ENCODE data around the gene TTC33.

DNA sequence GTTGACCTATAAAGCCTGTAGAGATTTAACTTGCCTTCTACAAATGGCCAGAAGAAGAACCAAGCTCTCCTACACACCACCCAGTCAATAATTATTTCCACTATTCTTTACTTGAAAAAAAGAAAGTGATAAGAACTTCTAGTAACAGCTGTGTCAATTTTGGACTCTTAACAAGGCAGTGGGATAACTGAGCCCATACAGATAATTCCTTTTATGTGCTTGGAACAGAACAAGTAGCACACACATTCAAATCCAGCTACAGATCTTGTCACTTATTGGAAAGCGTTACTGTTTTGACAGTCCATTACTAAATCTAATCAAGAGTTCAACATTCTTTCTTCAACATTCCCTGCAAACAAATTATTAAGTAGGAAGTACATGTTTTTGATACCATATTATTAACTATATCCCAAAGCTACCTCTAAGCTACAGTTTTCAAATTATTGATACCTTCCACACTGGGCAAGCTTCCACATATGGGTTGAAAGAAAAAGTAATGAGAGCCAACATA lies 69.7 kb downstream of the TTC33 start:
- no peak for TF ChIP-seq ELF1 (IDR thresholded peaks at IDR 0.05)
- TF ChIP-seq, protein P1, sequence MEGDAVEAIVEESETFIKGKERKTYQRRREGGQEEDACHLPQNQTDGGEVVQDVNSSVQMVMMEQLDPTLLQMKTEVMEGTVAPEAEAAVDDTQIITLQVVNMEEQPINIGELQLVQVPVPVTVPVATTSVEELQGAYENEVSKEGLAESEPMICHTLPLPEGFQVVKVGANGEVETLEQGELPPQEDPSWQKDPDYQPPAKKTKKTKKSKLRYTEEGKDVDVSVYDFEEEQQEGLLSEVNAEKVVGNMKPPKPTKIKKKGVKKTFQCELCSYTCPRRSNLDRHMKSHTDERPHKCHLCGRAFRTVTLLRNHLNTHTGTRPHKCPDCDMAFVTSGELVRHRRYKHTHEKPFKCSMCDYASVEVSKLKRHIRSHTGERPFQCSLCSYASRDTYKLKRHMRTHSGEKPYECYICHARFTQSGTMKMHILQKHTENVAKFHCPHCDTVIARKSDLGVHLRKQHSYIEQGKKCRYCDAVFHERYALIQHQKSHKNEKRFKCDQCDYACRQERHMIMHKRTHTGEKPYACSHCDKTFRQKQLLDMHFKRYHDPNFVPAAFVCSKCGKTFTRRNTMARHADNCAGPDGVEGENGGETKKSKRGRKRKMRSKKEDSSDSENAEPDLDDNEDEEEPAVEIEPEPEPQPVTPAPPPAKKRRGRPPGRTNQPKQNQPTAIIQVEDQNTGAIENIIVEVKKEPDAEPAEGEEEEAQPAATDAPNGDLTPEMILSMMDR (IDR thresholded peaks at IDR 0.05) = no peak
- TF ChIP-seq TAF1 (IDR thresholded peaks at IDR 0.05; ENCODE audit: borderline replicate concordance, low read depth, low read length) = no peak
- TF ChIP-seq YY1 (IDR thresholded peaks at IDR 0.05; ENCODE audit: low read depth) = no peak
- TF ChIP-seq USF1 (IDR thresholded peaks at IDR 0.05; ENCODE audit: borderline replicate concordance, low read depth) = no peak
- TF ChIP-seq PBX3 (IDR thresholded peaks at IDR 0.05) = no peak
- TF ChIP-seq EP300 (IDR thresholded peaks at IDR 0.05; ENCODE audit: borderline replicate concordance in 1 of 2, low read depth in 1 of 2, low read length in 1 of 2) = no peak
- no peak for TF ChIP-seq POLR2AphosphoS5 (IDR thresholded peaks at IDR 0.05; ENCODE audit: low read depth, low read length)
- no peak for TF ChIP-seq MAX (IDR thresholded peaks at IDR 0.05; ENCODE audit: low read depth)
- TF ChIP-seq USF2 (IDR thresholded peaks at IDR 0.05; ENCODE audit: borderline replicate concordance, low read depth, low read length) = no peak

Measured in SK-N-SH (cell line).